GM21423 (cell line): ENCODE results near the gene NEDD9.

Experiments
- ATAC-seq: cut with Tn5 transposase; IDR thresholded peaks from one replicate; pipeline ENCODE4 v1.9.1; 2021; ENCODE audit warnings: mild to moderate bottlenecking, moderate library complexity; ENCODE audit not compliant: unreplicated experiment

Gene NEDD9

DNA sequence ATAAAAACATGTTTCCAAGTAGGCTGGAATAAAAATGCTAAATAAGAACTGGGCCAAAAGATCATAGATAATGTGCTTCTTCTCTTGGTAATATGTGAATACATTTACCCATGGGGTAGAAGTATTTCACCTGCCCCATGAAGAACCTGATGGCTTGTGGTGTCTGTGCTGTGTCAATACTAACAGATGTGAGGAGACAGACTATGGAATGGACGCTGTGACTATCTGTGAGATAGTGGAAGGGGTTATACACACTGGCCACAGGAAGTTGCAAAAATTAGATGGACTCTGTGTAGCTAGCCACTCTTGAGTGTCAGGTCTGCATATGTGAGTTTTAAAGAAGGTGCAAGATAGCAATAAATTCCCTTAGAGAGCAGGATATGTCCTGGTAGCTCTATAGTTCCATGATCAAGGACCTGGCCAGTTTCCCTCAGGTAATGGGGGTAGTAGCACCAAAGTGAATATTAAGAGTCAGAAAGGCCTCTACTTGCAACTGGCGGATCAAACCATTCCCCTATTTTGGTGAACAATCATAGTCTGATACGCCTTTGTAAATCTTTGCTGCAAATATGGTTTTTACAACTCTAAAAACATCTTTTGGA is 48.6 kb downstream of the NEDD9 start:
- ATAC-seq = no peak

DNA sequence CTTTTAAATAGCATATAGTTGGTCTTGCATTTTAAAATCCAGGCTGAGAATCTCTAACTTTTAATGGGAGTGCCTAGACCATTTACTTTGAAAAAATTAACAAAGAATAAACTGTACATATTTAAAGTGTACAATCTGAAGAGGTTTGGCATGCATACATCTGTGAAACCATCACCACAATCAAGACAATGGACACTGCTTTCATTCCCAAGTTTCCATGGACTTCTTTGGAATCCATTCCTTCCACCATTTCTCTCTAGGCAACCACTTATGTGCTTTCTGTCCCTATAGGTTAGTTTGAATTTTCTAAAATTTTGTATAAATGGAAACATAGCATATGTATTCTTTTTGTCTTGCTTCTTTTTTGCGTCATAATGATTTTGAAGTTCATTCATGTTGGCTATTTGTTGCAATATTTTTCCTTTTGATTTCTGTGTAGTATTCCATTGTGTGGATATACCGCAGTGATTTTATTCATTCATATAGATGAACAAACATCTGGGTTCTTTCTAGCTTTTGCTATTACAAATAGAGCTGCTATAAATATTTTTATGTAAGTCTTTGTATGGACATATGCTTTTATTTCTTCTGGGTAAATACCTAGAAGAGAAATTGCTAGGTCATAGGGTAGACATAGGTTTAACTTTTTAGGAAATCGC is 50.9 kb downstream of the NEDD9 start:
- no peak for ATAC-seq

- ATAC-seq = no peak
These were observed 52.9 kb downstream of the NEDD9 start for GRCh38 chr6:11179419-11180202.

GRCh38 chr6:11179088-11179418 is 53.4 kb downstream of the NEDD9 start:
- no peak for ATAC-seq

GRCh38 chr6:11177271-11177670 is 55.2 kb downstream of the NEDD9 start:
- no peak for ATAC-seq

GRCh38 chr6:11174242-11174611 is 58.2 kb downstream of the NEDD9 start:
- no peak for ATAC-seq

DNA sequence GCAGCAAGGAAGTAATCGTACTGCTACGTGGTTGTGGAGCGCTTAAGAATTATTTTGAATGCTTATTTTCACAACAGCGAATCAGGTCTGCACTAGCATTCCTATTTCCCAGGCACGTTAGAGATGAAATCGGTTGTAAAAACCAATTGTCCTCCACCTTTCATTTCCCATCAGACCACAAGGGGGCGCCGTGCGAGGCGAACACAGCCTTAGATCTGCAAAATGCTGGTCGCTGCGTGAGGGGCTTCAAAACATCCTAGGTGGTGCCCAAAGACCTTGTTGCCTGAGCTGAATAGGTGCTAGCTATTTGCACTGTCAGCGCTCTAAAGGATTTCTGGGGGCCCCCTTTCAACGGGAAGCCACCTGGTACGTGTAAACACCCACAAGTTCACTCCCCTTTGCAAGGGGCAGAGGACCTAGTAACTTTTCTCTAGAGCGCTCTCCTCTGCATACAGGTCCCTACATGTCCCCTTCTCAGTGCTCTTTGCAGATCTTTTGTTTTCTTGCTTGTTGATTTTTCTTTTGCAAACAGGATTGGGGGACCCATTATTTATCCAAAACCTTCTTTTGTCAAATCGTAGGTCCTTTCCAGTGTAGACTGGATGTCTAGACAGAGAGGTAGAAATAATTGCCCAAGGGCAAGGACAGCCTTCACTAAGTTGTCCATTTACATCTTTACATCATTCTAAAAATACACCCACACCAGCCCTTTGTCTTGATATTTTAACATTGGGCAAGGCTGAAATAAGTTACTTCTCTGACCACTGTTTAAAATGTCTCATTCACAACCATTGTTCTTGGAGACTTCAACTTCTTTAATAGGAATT is 59.8 kb downstream of the NEDD9 start:
- no peak for ATAC-seq

DNA sequence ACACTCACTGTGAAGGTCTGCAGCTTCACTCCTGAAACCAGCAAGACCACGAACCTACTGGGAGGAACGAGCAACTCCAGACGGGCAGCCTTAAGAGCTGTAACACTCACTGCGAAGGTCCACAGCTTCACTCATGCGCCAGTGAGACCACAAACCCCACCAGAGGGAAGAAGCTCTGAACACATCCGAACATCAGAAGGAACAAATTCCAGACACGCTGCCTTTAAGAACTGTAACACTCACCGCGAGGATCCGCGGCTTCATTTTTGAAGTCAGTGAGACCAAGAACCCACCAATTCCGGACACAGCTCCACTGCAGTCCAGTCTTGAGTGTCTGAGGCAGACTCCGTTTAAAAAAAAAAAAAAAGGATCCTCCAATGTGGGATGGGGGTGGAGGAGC is 60.5 kb downstream of the NEDD9 start:
- no peak for ATAC-seq

DNA sequence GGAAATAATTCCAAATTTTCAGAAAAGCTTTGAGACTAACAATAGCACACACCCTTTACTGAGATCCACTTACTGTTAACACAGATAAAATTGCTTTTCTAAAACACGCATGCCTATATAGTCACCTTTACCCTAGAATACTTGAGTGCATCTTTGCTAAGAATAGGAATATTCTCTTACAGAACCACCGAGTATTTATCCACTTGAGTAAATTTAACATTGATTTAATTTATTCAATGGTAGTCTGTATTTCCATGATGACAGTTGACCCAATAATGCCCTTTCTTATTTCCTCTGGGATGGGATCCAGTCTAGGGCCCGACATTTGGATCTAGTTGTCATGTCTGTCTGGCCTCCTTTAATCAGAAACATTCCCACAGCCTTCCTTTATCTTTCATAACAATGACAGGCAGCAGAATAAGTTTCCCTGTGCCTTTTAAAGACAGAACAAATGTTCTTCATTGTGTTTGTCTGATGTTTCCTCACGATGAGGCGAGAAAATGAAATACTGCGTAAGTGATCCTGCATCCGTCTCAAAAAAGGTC is 64.3 kb downstream of the NEDD9 start:
- no peak for ATAC-seq

DNA sequence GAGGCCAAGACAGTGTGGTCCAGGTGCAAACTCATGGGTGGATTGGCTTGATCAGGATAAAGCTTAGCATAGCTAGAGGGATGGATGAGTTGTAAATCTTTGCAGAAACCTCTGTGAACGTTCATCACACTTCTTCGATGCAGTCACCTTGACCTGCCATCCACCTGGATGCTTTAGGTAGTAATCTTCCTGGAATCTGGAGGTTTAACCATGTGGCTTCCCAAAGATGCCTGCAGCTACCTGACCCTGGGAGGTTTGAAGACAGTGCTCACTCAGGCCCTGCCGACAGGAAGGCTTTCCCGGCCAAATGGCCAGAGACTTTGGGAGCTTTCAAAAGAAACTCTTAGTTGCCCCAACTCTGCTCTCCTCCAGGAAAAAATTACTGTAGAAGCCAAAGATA is 65.5 kb downstream of the NEDD9 start:
- no peak for ATAC-seq

DNA sequence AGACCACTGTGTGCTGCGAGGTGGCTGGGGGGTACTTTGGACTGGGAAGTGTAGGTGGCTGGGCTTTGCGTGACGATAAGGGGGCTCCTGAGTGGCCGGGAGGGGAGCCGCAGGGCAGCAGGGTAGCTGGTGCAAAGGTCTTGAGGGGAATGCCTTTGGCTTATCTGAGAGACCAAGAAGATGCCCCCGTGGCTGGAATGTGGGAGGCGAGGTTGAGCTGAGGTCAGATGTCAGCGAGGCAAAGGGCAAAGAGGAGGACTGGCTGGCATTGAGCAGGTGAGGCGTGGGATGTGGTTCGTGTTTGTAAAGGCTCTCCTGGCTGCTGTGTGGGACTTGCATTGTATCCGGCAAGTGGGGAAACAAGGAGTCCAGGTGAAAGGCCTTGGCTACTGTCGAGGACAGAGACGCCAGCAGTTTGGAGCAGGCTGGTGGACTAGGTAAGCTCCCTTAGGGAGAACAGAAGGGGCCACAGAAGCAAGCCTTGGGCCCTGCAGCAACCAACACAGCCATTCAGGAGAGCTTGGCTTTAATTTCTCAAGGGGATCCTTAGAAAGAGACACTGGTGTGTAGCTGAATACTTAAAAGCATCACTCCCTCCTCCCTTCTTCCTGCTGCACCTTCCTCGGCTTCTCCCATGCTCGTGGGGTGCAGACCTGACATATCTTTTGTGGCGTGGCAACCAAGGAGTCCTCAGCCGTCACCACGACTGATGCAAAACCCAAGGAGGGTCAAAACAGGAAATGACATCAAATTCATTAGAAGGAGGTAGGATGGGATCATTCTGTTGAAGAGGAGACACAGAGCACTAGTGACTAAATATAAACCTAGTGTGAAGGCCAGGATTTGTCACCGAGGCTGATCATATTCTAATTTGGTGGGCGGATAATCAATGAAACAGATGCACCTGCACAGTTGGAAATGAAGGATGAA is 67.5 kb downstream of the NEDD9 start:
- no peak for ATAC-seq

DNA sequence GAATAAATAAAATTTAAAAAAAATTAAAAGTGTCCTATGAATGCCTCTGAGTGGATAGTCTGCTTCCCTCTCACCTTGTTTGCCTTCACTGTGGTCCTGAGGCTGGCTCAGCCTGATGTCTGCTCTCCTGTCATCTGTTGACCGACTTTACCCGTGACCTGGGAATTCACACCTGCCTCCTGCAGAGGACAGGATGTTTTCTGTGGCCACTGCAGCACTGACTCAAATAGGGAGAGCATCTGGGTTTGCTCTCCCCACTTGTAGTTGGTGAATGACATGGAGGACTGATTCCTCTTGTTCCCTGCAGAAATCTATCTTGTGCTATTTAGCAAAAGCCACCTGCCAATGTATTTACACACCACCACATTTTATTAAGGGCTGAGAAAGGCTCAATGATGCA is 68.5 kb downstream of the NEDD9 start:
- ATAC-seq = no peak

- no peak for ATAC-seq
These were observed 70.2 kb downstream of the NEDD9 start for GRCh38 chr6:11162262-11162661.

DNA sequence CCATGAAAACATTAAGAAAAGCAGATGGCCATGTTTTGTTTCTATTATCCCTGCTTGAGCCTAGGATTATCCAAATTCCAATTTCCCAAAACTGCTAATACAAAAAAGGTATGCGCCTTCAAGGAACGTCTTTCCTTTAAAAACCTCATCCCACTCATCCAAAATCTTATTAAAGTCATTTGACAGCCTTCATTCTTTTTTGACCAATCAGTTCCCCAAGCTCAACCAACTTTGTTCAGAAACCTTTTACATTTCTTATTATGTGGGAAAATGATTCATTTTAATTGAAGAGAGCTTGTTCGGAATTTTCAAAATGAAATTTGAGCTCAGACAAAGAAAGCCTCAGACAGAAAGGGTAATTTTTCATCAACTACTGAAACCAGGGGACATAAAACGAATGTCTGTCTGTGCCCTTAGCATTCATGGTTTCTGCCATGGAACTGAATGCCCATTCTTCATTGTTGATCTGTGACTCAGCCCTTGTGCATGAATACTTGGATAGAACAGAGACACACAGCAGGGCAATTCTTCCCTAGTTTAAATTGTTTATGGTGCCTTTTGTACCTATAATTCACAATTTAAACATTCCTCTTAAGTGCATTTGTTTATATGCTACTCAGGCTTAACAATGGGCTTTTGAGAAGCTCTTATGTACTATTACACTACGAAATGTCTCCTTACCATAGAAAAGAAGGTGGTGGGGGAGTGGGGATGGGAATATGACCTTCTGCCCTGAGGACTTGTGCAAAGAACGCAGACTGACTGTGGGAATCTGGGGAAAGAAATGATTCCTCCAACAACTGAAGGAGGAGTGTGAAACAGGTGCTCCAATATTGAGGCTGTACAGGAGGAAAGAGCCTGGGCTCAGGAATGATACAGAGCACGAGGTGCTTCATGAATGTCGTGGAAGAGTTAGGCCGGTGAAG is 71.2 kb downstream of the NEDD9 start:
- ATAC-seq = no peak

DNA sequence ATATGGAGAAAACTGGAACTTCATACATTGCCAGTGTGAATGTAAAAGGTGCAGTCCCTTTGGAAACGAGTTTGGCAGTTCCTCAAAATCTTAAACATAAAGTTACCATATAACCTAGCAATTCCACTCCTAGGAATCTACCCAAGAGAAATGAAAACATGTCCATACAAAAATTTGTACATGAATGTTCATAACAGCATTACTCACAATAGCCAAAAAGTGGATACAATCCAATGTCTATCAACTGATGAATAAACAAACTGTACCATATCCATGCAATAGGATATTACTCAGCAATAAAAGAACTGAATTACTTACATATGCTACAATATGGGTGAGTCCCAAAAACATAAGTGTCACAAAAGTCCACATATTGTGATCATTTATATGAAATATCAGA is 72.3 kb downstream of the NEDD9 start:
- ATAC-seq = no peak

DNA sequence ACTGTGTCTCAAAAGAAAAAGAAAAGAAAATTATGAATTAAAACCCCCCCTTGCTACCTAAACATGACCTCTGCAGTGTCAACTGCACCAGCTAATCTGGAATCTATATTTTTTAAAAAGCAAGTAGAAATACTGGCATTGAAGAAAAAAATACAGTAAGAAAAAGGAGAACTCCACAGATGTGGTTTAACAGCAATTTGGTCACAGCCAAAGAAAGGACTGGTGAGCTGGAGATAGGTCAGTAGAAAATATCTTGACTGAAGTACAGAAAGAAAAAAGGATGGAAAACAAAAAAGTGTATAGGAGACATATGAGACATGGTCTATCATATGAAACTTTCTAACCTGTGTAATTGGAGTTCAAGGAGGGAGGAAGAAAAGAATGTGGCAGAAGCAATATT is 76.9 kb downstream of the NEDD9 start:
- ATAC-seq = no peak

- no peak for ATAC-seq
These were observed 79.0 kb downstream of the NEDD9 start for GRCh38 chr6:11153447-11153846.

GRCh38 chr6:11152581-11152980 is 79.9 kb downstream of the NEDD9 start:
- no peak for ATAC-seq

GRCh38 chr6:11151488-11151887 is 81.0 kb downstream of the NEDD9 start:
- ATAC-seq = no peak
